H9 (cell line): ENCODE data around the gene DOCK1. TPM values are rescaled to one million over a fixed set of nuclear protein-coding genes. Genes with fewer than 3 reads are reported as not detected.

Experiments used
- DNase-seq: peaks from one replicate; pipeline ENCODE4 v3.0.0-alpha.2; 2017
- H2AFZ ChIP-seq: one replicate; pipeline ENCODE4 v1.6.1; 2013; ENCODE audit warnings: mild to moderate bottlenecking, low read length, control low read depth, moderate library complexity
- H2AK5ac ChIP-seq: 2 replicates; pipeline ENCODE4 v1.6.1; 2013; ENCODE audit warnings: low read length, control low read depth, mixed read lengths; ENCODE audit not compliant: insufficient read length
- H2BK120ac ChIP-seq: one replicate; pipeline ENCODE4 v1.6.1; 2013; ENCODE audit warnings: low read depth, mild to moderate bottlenecking, low read length, control low read depth, inconsistent platforms; ENCODE audit not compliant: poor library complexity, severe bottlenecking
- H2BK12ac ChIP-seq: 2 replicates; pipeline ENCODE4 v1.6.1; 2013; ENCODE audit warnings: low read length, control low read depth, mixed read lengths, low read depth; ENCODE audit not compliant: insufficient read length
- H2BK15ac ChIP-seq: 2 replicates; pipeline ENCODE4 v1.6.1; 2013; ENCODE audit warnings: low read depth, low read length, control low read depth
- H2BK20ac ChIP-seq: one replicate; pipeline ENCODE4 v1.6.1; 2013; ENCODE audit warnings: low read depth, mild to moderate bottlenecking, low read length, control low read depth, inconsistent platforms; ENCODE audit not compliant: poor library complexity, severe bottlenecking
- H2BK5ac ChIP-seq: 2 replicates; pipeline ENCODE4 v1.6.1; 2013; ENCODE audit warnings: low read length, control low read depth, mixed read lengths; ENCODE audit not compliant: insufficient read length
- H3K14ac ChIP-seq: 2 replicates; pipeline ENCODE4 v1.6.1; 2013; ENCODE audit warnings: low read length, control low read depth; ENCODE audit not compliant: insufficient read depth
- H3K18ac ChIP-seq: 2 replicates; pipeline ENCODE4 v1.6.1; 2013; ENCODE audit warnings: low read depth, mild to moderate bottlenecking, mixed read lengths, low read length, control low read depth; ENCODE audit not compliant: insufficient read length
- H3K23ac ChIP-seq: 2 replicates; pipeline ENCODE4 v1.6.1; 2013; ENCODE audit warnings: low read length, control low read depth, mixed read lengths, low read depth; ENCODE audit not compliant: insufficient read length
- H3K23me2 ChIP-seq: 2 replicates; pipeline ENCODE4 v1.6.1; 2013; ENCODE audit warnings: low read depth, mild to moderate bottlenecking, mixed read lengths, low read length, control low read depth; ENCODE audit not compliant: insufficient read length, poor library complexity, severe bottlenecking
- H3K27ac ChIP-seq: 2 replicates; pipeline ENCODE4 v1.5.1; 2013; ENCODE audit warnings: low read length, control low read depth, mixed read lengths, low read depth; ENCODE audit not compliant: insufficient read length
- H3K27me3 ChIP-seq: 2 replicates; pipeline ENCODE4 v1.6.1; 2013; ENCODE audit warnings: low read length, control low read depth, inconsistent platforms; ENCODE audit not compliant: insufficient read depth
- H3K4ac ChIP-seq: 2 replicates; pipeline ENCODE4 v1.6.1; 2013; ENCODE audit warnings: low read depth, mild to moderate bottlenecking, control low read depth, inconsistent platforms, low read length, moderate library complexity
- H3K4me1 ChIP-seq: 2 replicates; pipeline ENCODE4 v1.6.1; 2013; ENCODE audit warnings: low read length, control low read depth, inconsistent platforms; ENCODE audit not compliant: insufficient read depth
- H3K4me2 ChIP-seq: 2 replicates; pipeline ENCODE4 v1.6.1; 2013; ENCODE audit warnings: low read length, control low read depth, mixed read lengths; ENCODE audit not compliant: insufficient read length, insufficient read depth
- H3K56ac ChIP-seq: 2 replicates; pipeline ENCODE4 v1.6.1; 2013; ENCODE audit warnings: low read depth, mild to moderate bottlenecking, mixed read lengths, low read length, control low read depth; ENCODE audit not compliant: insufficient read length
- H3K79me1 ChIP-seq: 2 replicates; pipeline ENCODE4 v1.6.1; 2013; ENCODE audit warnings: low read depth, mild to moderate bottlenecking, moderate library complexity, low read length, control low read depth, inconsistent platforms; ENCODE audit not compliant: insufficient read depth, poor library complexity, severe bottlenecking
- H3K79me2 ChIP-seq: 2 replicates; pipeline ENCODE4 v1.6.1; 2013; ENCODE audit warnings: low read length, control low read depth, inconsistent platforms; ENCODE audit not compliant: insufficient read depth
- H3K9ac ChIP-seq: 2 replicates; pipeline ENCODE4 v1.6.1; 2013; ENCODE audit warnings: low read length, control low read depth, mixed read lengths; ENCODE audit not compliant: insufficient read length; ENCODE audit errors: extremely low read depth
- H3K9me3 ChIP-seq: one replicate; pipeline ENCODE4 v1.6.1; 2013; ENCODE audit warnings: low read depth, low read length, inconsistent platforms; ENCODE audit not compliant: control insufficient read depth
- H3T11ph ChIP-seq: one replicate; pipeline ENCODE4 v1.6.1; 2013; ENCODE audit warnings: mild to moderate bottlenecking, low read length, control low read depth, inconsistent platforms
- H4K20me1 ChIP-seq: one replicate; pipeline ENCODE4 v1.6.1; 2013; ENCODE audit not compliant: control insufficient read depth, insufficient read length, insufficient read depth
- H4K5ac ChIP-seq: 2 replicates; pipeline ENCODE4 v1.6.1; 2013; ENCODE audit warnings: low read depth, mild to moderate bottlenecking, mixed read lengths, low read length, control low read depth; ENCODE audit not compliant: insufficient read length
- H4K8ac ChIP-seq: replicated peaks from 2 replicates; pipeline ENCODE4 v1.6.1; 2013; ENCODE audit warnings: low read length, control low read depth, mixed read lengths, low read depth; ENCODE audit not compliant: insufficient read length
- H4K91ac ChIP-seq: 2 replicates; pipeline ENCODE4 v1.6.1; 2013; ENCODE audit warnings: low read depth, mild to moderate bottlenecking, moderate library complexity, mixed read lengths, low read length, control low read depth; ENCODE audit not compliant: insufficient read length
- H3K27ac Mint-ChIP-seq, 3 experiments: 2 replicates in 2 of 3; 3 replicates in 1 of 3; pipeline ENCODE4 v1.8.0; 2020 to 2021; ENCODE audit warnings: mixed read lengths in 3 of 3, mild to moderate bottlenecking in 1 of 3, moderate library complexity in 1 of 3
- H3K27me3 Mint-ChIP-seq: 2 replicates; pipeline ENCODE4 v1.8.0; 2021; ENCODE audit warnings: low read depth, mild to moderate bottlenecking, moderate library complexity, mixed read lengths
- H3K36me3 Mint-ChIP-seq, 3 experiments: 2 replicates in 2 of 3; 3 replicates in 1 of 3; pipeline ENCODE4 v1.8.0; 2020 to 2021; ENCODE audit warnings: low read depth in 3 of 3, mixed read lengths in 3 of 3; ENCODE audit not compliant: insufficient read depth in 1 of 3
- H3K4me1 Mint-ChIP-seq, 2 experiments: 2 replicates each; pipeline ENCODE4 v1.8.0; 2020; ENCODE audit warnings: mixed read lengths in 2 of 2
- H3K4me3 Mint-ChIP-seq, 2 experiments: 2 replicates in 1 of 2; 3 replicates in 1 of 2; pipeline ENCODE4 v1.8.0; 2020 to 2021; ENCODE audit warnings: mild to moderate bottlenecking in 2 of 2, mixed read lengths in 2 of 2, moderate library complexity in 1 of 2
- H3K9me3 Mint-ChIP-seq, 2 experiments: 2 replicates in 1 of 2; 3 replicates in 1 of 2; pipeline ENCODE4 v1.8.0; 2020; ENCODE audit warnings: mild to moderate bottlenecking in 2 of 2, mixed read lengths in 2 of 2, moderate library complexity in 1 of 2
- CTCF ChIP-seq: fragments of 200-600 bp; sonication (generic); conservative IDR thresholded peaks from 3 replicates; pipeline ENCODE4 v1.8.0; 2021; ENCODE audit warnings: antibody characterized with exemption, mild to moderate bottlenecking
- WGBS: extraction: QIAGEN DNeasy Blood & Tissue Kit; methylation state at CpG from one replicate; pipeline ENCODE4 v1.1.7; 2013; ENCODE audit warnings: missing lambda C conversion rate, low lambda C conversion rate, mixed read lengths; ENCODE audit not compliant: insufficient read length; ENCODE audit errors: extremely low coverage; 5-methylcytosine and 5-hydroxymethylcytosine counted together
- total RNA-seq: library from RNA; stranded (reverse); gene quantifications from 2 replicates; pipeline ENCODE4 v1.2.1, GENCODE V29; 2021

DOCK1 gene
- total RNA-seq, 1 experiment from 2014 or later: 57.0 TPM

DNA sequence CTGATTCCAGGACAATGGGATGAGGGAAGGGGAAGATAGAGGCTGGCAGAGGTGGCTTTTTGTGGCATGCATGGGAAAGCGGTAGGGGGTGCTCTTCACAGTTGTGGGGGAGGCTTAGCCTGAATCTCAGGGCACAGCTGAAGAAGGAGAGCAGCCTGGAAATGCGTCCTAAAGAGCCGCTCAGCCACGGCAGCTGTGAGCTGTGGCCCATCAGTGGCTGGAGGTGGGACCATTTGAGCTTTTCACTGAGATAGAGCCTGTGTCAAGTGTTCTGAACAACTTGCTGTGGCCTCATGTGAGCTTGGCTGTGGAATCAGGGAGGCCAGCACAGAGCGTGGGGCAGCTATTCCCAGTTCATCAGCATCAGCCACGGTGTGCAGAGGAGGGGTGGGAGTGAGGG, 391.5 kb downstream of the DOCK1 start:
- Histone ChIP-seq H4K20me1 (no peaks in the 10 kb centered on the region), H3K14ac (peak overlapping the region; percentile 11; the same call in 1 of the 2 replicates), H2BK5ac (no peak overlapping the region), H3T11ph (no peak overlapping the region), H3K79me2 (no peaks in the 10 kb centered on the region), H3K27ac (no peak overlapping the region), H3K4me1 (no peaks in the 10 kb centered on the region; the same call in 1 of the 2 replicates), H2BK120ac (no peak overlapping the region), H3K9ac (no peak overlapping the region), H3K23me2 (no peaks in the 10 kb centered on the region), H3K56ac (no peak overlapping the region), H2BK20ac (no peak overlapping the region), H3K79me1 (no peaks in the 10 kb centered on the region), H4K5ac (no peak overlapping the region), H2BK12ac (no peak overlapping the region), H2AK5ac (no peak overlapping the region), H3K18ac (no peak overlapping the region), H3K9me3 (no peaks in the 10 kb centered on the region), H3K4ac (no peak overlapping the region), H3K4me2 (no peak overlapping the region), H2AFZ (no peak overlapping the region), H3K23ac (no peak overlapping the region), H4K8ac (no peak overlapping the region), H2BK15ac (no peak overlapping the region), H3K27me3 (no peaks in the 10 kb centered on the region), H4K91ac (no peak overlapping the region)
- no peak for TF ChIP-seq CTCF
- no peaks in the 10 kb centered on the region for H3K9me3 Mint-ChIP-seq
- no CpG with 5 or more reads among the region's 6 CpGs for WGBS
- H3K27me3 Mint-ChIP-seq: no peaks in the 10 kb centered on the region
- DNase-seq: no peak
- peak overlapping the region in 2 of 3 experiments; percentile 24 to 55; a peak in 1 of 7 replicates for H3K27ac Mint-ChIP-seq
- H3K36me3 Mint-ChIP-seq: peaks cover 0 to 11% (median 4%) of the 10 kb centered on the region in 3 experiments; a peak in 3 of 7 replicates
- peaks cover 32% of the 10 kb centered on the region in 2 experiments for H3K4me1 Mint-ChIP-seq
- no peak overlapping the region for H3K4me3 Mint-ChIP-seq
